HPDE6-E6E7 (cell line): ENCODE measurements around the gene LSAMP.
"Not testable (repeated sequence)": the region's sequence is repeated elsewhere in the genome, so short reads cannot be mapped to it uniquely, and the experiment has no call there.

Source experiments
- DNase-seq: peaks from one replicate; pipeline ENCODE4 v3.0.0; 2011; ENCODE audit warnings: missing footprints; ENCODE audit errors: extremely low spot score

The LSAMP gene

GRCh38 chr3:115804200-115804599 is 641.1 kb downstream of the LSAMP start:
- no peak for DNase-seq

- DNase-seq: no peak
Measured at GRCh38 chr3:115803661-115804060, 641.6 kb downstream of the LSAMP start.

GRCh38 chr3:115800489-115801075 is 644.7 kb downstream of the LSAMP start:
- DNase-seq: no peak

DNA sequence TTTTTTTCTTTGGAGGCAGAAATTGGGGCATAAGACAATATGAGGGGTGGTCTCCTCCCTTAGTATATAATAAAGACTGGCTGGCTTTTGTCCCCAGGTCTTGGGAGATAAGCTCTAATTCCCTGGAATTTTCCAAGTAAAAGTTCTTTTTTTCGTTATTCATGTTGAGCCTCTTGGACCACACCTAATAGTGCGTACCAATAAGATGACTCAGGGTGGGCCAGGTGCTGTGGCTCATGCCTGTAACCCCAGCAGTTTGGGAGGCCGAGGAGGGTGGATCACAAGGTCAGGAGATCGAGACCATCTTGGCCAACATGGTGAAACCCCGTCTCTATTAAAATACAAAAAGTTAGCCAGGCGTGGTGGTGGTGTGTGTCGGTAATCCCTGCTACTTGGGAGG is 645.2 kb downstream of the LSAMP start:
- not testable (repeated sequence) for DNase-seq

GRCh38 chr3:115792206-115792955 is 652.9 kb downstream of the LSAMP start:
- no peak for DNase-seq

DNA sequence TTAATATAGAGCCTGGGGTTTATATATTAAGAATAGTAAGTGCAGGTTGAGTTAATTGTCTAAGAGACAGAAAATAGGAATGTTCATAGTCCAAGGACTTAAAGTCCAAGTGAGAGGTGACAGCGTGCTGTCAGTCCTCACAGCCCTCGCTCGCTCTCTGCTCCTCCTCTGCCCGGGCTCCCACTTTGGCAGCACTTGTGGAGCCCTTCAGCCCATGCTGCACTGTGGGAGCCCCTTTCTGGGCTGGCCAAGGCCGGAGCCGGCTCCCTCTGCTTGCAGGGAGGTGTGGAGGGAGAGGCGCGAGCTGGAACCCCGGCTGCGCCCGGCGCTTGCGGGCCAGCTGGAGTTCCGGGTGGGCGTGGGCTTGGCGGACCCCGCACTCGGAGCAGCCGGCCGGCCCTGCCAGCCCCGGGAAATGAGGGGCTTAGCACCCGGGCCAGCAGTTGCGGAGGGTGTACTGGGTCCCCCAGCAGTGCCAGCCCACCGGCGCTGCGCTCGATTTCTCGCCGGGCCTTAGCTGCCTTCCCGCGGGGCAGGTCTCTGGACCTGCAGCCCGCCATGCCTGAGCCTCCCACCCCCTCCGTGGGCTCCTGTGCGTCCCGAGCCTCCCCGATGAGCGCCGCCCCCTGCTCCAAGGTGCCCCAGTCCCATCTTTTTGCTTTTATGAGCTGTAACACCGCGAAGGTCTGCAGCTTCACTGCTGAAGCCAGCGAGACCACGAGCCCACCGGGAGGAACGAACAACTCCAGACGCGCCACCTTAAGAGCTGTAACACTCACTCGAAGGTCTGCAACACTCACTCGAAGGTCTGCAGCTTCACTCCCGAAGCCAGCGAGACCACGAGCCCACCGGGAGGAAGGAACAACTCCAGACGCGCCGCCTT is 653.8 kb downstream of the LSAMP start:
- not testable (repeated sequence) for DNase-seq

DNA sequence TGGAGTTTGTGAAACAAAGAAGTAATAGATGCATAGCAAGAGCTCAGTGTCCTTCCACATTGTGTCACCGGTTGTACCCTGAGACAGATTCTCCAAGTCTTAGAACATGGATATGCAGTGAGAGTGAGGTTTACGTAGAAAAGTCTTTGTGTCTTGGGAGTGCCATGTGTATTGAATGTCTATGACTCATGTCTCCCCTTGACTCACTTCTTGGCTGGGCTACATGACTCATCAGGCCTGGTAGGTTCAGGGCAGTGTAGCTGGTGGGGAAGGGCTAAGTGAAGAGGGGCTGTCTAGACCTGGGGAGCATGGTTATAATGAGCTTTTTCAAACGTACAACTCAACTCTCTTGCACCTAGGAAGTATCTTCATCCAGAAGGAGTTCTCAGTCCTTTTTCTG is 654.5 kb downstream of the LSAMP start:
- peak; percentile 92 for DNase-seq

DNA sequence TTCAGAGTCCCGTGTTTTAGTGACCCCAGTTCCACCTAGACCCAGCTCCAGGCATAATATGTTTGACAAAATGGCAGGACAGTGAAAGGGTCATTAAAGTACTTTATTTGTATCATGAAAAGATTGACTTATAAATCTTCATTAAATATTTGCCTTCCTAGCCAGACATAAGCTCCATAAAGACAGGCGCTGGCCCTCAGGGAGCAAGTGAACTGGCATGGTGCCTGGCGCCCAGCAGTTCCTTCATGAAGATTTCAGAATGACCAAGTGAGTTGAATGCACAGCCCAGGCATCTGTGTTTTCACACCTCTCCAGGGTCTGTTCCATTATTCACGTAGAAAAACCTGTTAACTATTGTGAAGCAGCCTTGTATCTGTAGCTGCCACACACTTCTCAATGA is 655.8 kb downstream of the LSAMP start:
- no peak for DNase-seq

- DNase-seq: peak; percentile 52
Measured at GRCh38 chr3:115788921-115789470, 656.3 kb downstream of the LSAMP start.

GRCh38 chr3:115787818-115788217 is 657.5 kb downstream of the LSAMP start:
- no peak for DNase-seq

DNA sequence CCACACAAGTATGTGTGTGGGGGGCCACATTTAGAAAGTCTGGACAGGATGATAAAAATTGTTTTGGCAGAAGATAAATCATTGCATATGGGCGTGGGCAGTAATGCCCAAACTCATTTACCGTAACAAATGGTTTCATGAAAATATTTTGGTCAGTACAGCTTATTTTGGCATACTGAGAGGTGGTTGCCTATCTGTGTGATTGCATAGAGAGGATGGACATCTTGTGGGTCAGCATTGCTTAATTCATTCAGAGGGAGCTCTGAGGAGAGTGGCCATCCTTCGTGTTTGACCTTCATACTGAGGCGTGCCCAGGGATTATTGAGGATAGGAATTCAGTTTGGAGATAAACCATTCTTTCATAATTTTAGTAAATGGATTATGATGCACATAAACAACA is 659.5 kb downstream of the LSAMP start:
- DNase-seq: no peak

DNA sequence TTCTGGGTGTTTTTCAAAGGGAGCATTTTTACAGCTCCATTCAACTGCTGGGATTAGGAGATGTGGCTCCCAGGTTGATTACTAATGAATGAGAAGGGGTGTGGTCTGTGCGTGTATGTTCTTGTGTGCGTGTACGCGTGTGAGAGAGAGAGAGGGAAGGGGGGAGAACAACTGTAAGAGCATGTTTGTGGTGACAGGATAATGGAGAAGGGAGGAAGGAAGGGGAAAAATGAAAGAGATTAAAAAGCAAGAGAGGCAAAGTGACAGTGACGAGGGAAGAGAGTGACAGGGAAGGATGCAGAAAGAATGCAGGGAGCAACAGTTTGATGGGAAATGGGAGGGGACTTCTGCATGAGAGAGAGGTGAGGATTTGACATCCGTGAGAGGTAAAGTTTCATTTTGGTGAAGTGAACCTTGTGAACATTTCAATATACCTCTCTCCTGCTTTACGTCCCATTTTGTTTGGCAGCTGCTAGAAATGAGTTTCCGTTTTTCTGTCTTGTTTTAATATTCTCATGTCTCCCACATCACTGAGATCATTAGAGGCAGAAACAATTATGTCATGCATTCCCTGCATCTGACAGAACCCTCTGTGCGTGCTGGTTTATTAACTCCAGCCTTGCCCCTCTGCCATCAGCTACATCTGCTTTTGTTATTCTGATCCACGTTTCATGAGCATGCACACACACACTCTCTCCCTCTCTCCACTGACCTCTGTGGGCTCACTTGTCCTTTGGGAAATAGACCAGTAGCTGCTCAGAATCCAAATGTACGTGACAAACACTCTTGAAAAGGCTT is 660.3 kb downstream of the LSAMP start:
- DNase-seq: no peak

GRCh38 chr3:115783938-115784738 is 661.1 kb downstream of the LSAMP start:
- DNase-seq: peak; percentile 89

DNA sequence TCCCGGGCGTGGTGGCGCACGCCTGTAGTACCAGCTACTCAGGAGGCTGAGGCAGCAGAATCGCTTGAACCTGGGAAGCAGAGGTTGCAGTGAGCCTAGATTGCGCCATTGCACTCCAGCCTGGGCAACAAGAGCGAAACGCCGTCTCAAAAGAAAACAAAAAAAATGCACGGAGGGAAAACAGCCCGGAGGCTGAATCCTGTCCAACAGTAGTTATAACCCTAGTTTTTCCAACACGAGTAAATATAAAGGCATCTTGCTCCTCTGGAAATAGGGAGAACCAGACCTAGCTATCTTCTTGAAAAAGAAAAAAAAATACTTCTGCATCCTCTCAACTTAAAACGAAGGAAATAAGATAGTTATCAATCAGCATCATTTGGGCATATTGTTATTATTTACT is 661.9 kb downstream of the LSAMP start:
- not testable (repeated sequence) for DNase-seq

DNA sequence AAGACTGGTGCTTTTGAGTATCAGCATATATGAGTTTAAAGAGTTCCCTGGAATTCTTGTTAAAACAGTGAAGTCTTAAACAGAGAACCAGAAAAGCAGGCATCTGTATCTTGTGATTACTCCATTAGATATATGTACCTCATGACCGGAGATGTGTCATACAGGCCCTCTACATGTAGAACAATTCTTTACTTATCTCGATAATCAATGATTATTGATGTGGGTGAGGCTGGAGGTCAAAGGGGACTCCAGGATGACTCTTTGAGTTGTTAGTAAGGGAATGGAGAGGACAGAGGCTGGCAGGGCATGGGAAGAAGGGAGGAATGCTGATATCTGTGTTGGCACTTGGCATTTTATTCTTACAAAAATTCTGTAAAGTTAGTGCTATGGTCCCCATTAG is 666.3 kb downstream of the LSAMP start:
- no peak for DNase-seq

DNA sequence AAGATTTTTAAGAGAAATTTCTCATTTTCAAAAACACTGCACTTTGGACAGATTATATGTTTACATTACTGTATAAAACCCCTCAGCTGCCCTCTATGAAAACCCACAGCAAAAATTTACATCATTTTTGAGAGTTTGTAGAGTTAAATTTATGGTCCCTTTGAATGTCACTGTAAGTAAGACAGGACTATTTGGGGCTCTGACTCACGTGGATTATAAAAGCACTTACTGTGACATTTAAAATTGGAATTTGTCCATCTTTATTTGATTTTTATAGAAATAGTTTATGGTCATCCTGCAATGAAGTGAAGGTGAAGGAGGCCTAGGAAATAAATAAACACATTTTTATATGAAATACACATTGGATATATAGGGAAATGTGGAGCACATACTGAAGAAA is 672.3 kb downstream of the LSAMP start:
- DNase-seq: no peak

DNA sequence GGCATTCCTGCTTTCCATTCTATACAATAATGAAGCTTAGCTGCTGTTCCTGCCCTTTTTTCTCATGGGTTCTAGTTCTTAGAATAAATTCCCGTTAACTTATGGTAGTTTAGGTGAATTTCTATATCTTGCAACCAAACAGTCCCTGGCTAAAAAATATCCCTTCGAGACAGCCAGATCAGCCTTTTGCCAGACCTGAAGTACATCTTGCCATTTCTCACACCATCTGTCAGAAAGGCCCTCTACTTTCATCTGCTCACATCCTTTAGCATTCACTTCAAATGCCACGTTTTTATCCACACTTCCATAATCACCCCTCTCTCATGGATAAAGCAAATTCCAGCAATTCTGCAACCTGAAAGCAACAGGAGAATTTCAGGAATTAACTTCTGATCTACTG is 676.6 kb downstream of the LSAMP start:
- DNase-seq: no peak

GRCh38 chr3:115766587-115767482 is 678.5 kb downstream of the LSAMP start:
- DNase-seq: no peak

GRCh38 chr3:115761927-115762305 is 683.4 kb downstream of the LSAMP start:
- DNase-seq: no peak

- DNase-seq: no peak
Measured at GRCh38 chr3:115760716-115761115, 684.6 kb downstream of the LSAMP start.
